ENCODE data around the gene LMBRD1. TPM values are rescaled to one million over a fixed set of nuclear protein-coding genes. Genes with fewer than 3 reads are reported as not detected.
"Not testable (repeated sequence)": the region's sequence is repeated elsewhere in the genome, so short reads cannot be mapped to it uniquely, and the experiment has no call there.

LMBRD1 gene
- total and polyA plus RNA-seq, 12 donors, result 35.6 to 63.8 (median 46.5) TPM

DNA sequence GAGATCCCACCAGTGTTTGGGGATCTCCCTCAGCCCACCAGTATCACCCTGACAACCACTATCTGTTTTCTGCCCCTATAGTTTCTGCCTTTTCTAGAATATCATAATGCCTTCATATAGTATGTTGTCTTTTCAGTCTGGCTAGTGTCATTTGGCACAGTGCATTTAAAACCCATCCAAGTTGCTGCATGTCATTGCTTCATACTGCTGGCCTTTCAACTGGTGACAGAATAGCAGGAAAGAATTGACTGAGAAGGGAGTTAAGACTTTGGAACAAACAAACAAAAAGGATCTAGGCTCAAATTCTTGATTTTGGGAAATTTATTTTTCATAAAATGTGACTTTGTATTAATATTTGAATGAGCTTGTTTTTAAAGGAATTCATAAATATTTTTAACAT lies 4.5 kb downstream of the LMBRD1 start:
- Histone ChIP-seq H3K9me3 (no peaks in the 10 kb centered on the region), H3K4me1 (peaks cover 0 to 57% (median 40%) of the 10 kb centered on the region in 9 donors), H3K36me3 (peaks cover 0 to 31% (median 0%) of the 10 kb centered on the region in 9 donors), H3K4me3 (no peak overlapping the region), H3K27ac (peak overlapping the region in 9 of 10 donors; percentile 18 to 66 (median 45)), H3K27me3 (no peaks in the 10 kb centered on the region)
- DNase-seq, result no peak
- intact Hi-C loops (cut with DNase I), result loop anchor here in 1 of 10 donors (10.0 kb wide), 1 partner anchor 57 kb away; no protein-coding TSS in a partner anchor
- ATAC-seq, result peak in 2 of 8 donors; percentile 18 to 26
- TF ChIP-seq, protein P1, sequence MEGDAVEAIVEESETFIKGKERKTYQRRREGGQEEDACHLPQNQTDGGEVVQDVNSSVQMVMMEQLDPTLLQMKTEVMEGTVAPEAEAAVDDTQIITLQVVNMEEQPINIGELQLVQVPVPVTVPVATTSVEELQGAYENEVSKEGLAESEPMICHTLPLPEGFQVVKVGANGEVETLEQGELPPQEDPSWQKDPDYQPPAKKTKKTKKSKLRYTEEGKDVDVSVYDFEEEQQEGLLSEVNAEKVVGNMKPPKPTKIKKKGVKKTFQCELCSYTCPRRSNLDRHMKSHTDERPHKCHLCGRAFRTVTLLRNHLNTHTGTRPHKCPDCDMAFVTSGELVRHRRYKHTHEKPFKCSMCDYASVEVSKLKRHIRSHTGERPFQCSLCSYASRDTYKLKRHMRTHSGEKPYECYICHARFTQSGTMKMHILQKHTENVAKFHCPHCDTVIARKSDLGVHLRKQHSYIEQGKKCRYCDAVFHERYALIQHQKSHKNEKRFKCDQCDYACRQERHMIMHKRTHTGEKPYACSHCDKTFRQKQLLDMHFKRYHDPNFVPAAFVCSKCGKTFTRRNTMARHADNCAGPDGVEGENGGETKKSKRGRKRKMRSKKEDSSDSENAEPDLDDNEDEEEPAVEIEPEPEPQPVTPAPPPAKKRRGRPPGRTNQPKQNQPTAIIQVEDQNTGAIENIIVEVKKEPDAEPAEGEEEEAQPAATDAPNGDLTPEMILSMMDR (IDR thresholded peaks at IDR 0.05), result no peak

DNA sequence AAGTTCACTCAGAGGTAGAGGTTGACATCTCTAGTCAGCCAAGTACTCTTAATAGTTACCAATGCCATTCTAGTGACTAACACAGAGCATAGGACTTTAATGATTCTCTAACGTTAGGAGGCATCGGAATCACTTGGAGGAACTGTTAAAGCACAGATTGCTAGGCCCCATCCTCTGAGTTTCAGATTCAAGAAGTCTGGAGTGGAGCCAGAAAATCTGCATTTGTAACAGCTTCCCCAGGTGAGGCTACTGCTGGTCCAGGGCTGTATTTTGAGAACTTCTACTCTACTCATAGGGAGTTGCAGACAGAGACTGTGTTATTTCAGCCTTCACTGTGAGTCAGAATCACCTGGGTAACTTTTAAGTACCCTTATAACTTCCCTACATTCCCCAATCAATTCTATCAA lies 5.7 kb downstream of the LMBRD1 start:
- WGBS, 2 donors, result 40 to 48% methylated on average over 2 of the region's 2 CpGs
- ATAC-seq, result peak in 6 of 8 donors; percentile 35 to 75 (median 57)
- intact Hi-C loops (cut with DNase I), result loop anchor here in 1 of 10 donors (10.0 kb wide), 1 partner anchor 56 kb away; no protein-coding TSS in a partner anchor

DNA sequence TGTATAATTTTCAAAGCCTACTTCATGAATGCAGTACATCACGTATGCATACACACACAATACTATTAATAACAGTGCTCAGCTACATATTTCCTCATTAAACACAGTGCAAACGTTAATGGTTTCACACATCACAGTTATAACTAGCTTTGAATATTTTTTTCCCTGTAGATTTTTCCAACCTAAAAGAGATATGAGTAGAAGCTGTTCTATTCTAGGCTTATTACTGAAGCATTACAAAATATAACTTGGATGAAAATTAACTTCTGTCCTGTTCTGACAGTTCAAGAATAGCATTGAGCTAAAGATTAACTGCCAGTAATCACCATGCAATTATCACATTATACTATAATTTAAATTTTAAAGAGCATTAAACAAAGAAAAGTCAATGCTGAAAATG lies 6.2 kb downstream of the LMBRD1 start:
- Histone ChIP-seq H3K4me1 (peaks cover 0 to 54% (median 37%) of the 10 kb centered on the region in 9 donors), H3K9me3 (no peaks in the 10 kb centered on the region), H3K27ac (peak overlapping the region in 8 of 10 donors; percentile 34 to 66 (median 50)), H3K4me3 (no peak overlapping the region), H3K27me3 (no peaks in the 10 kb centered on the region), H3K36me3 (peaks cover 0 to 42% (median 0%) of the 10 kb centered on the region in 9 donors)
- DNase-seq, result no peak
- intact Hi-C loops (cut with DNase I), result loop anchor here in 1 of 10 donors (10.0 kb wide), 1 partner anchor 56 kb away; no protein-coding TSS in a partner anchor
- ATAC-seq, result peak in 6 of 8 donors; percentile 20 to 59 (median 33)
- TF ChIP-seq, protein P1 (IDR thresholded peaks at IDR 0.05), result no peak
- WGBS, 2 donors, result 49 to 61% methylated on average over 2 of the region's 2 CpGs

More for the DNA sequence above, 5.7 kb downstream of the LMBRD1 start:
- H3K4me1 ChIP-seq, result peaks cover 0 to 54% (median 37%) of the 10 kb centered on the region in 9 donors
- no peaks in the 10 kb centered on the region for H3K27me3 ChIP-seq
- TF ChIP-seq, protein P1 (IDR thresholded peaks at IDR 0.05), result no peak
- no peak overlapping the region for H3K4me3 ChIP-seq
- no peak for DNase-seq
- H3K27ac ChIP-seq, result peak overlapping the region in 8 of 10 donors; percentile 34 to 66 (median 48)
- H3K36me3 ChIP-seq, result peaks cover 0 to 42% (median 0%) of the 10 kb centered on the region in 9 donors
- no peaks in the 10 kb centered on the region for H3K9me3 ChIP-seq

DNA sequence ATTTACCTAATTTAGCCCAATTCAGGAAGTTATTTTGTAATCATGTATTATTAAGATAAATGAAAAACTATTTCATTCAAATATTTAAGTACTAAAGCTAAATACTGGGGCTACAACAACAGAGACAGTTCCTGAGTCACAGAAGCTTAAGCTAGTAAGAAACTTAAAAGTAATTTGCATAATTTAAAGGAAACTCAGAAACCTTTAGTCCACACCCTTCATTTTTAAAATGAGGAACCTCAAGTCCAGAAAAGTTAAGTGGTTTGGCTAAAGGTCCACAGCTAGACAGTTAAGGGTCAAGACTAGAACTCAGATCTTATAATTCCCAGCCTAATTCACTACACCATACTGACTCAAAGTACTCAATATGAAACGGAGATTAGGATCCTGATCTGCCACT lies 7.2 kb downstream of the LMBRD1 start:
- H3K4me1 ChIP-seq, result peaks cover 0 to 51% (median 28%) of the 10 kb centered on the region in 9 donors
- WGBS, 2 donors, result 94 to 100% methylated on average over 1 of the region's 1 CpG
- H3K4me3 ChIP-seq, result no peak overlapping the region
- no peaks in the 10 kb centered on the region for H3K9me3 ChIP-seq
- peaks cover 0 to 42% (median 0%) of the 10 kb centered on the region in 9 donors for H3K36me3 ChIP-seq
- peak overlapping the region in 1 of 10 donors; percentile 48 for H3K27ac ChIP-seq
- H3K27me3 ChIP-seq, result no peaks in the 10 kb centered on the region
- no peak for ATAC-seq
- no peak for DNase-seq
- intact Hi-C loops (cut with DNase I), result no loop called here
- TF ChIP-seq, protein P1 (IDR thresholded peaks at IDR 0.05), result no peak

DNA sequence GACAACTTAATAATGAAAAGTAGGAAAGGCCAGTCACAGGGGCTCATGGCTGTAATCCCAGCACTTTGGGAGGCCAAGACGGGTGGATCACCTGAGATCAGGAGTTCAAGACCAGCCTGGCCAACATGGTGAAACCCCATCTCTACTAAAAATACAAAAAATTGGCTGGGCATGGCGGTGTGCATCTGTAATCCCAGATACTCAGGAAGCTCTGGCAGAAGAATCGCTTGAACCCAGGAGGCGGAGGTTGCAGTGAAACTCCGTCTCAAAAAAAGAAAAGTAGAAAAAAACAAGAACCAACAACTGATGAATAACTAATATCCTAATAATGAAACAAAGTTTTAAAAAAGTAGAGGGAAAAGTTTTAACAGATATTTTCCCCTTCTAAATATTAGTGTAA lies 9.4 kb downstream of the LMBRD1 start:
- H3K27ac ChIP-seq; H3K4me3 ChIP-seq; intact Hi-C loops (cut with DNase I); DNase-seq; ATAC-seq; H3K9me3 ChIP-seq; H3K27me3 ChIP-seq: not testable (repeated sequence)
- 87 to 89% methylated on average over 5 of the region's 5 CpGs for WGBS, 2 donors
- peaks cover 0 to 49% (median 0%) of the 10 kb centered on the region in 9 donors for H3K36me3 ChIP-seq
- peaks cover 0 to 36% (median 17%) of the 10 kb centered on the region in 9 donors for H3K4me1 ChIP-seq

Data from heart right ventricle (tissue), 16 donors.